SU-DHL-6 (cell line): ENCODE results near the gene LDB2.

Experiments
- EZH2phosphoT487 ChIP-seq: fragments of 200-600 bp; sonication (generic), shearing (Covaris generic); conservative IDR thresholded peaks from 2 replicates; pipeline ENCODE4 v1.6.1; 2018; ENCODE audit warnings: mild to moderate bottlenecking, antibody characterized with exemption, low read length, moderate library complexity, mixed read lengths
- TF ChIP-seq, protein P1 (sequence below): fragments of 200-600 bp; sonication (generic); IDR thresholded peaks from one replicate; pipeline ENCODE4 v1.5.1; 2017; ENCODE audit warnings: antibody characterized with exemption, mild to moderate bottlenecking, low read length, moderate library complexity; ENCODE audit not compliant: insufficient read depth, poor library complexity, severe bottlenecking

GRCh38 chr4:16890651-16891050, 7.8 kb downstream of the LDB2 start:
- TF ChIP-seq, protein P1, sequence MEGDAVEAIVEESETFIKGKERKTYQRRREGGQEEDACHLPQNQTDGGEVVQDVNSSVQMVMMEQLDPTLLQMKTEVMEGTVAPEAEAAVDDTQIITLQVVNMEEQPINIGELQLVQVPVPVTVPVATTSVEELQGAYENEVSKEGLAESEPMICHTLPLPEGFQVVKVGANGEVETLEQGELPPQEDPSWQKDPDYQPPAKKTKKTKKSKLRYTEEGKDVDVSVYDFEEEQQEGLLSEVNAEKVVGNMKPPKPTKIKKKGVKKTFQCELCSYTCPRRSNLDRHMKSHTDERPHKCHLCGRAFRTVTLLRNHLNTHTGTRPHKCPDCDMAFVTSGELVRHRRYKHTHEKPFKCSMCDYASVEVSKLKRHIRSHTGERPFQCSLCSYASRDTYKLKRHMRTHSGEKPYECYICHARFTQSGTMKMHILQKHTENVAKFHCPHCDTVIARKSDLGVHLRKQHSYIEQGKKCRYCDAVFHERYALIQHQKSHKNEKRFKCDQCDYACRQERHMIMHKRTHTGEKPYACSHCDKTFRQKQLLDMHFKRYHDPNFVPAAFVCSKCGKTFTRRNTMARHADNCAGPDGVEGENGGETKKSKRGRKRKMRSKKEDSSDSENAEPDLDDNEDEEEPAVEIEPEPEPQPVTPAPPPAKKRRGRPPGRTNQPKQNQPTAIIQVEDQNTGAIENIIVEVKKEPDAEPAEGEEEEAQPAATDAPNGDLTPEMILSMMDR, result no peak
- no peak for TF ChIP-seq EZH2phosphoT487
